Astrocyte of the spinal cord (primary cell): ENCODE results near the gene KRTAP5-7.

Experiments
- DNase-seq: peaks from one replicate; pipeline ENCODE4 v3.0.0; 2011; ENCODE audit warnings: low read depth, low spot score
- H3K4me3 ChIP-seq: 2 replicates; pipeline ENCODE4 v1.5.1; 2011; ENCODE audit warnings: low read depth, mild to moderate bottlenecking, low read length, moderate library complexity
- in situ Hi-C: cut with HindIII; loops from 2 replicates; pipeline ENCODE4 v1.10.0; 2017; ENCODE audit warnings: low sequenced_read_pairs
- TF ChIP-seq, protein P1 (sequence below): IDR thresholded peaks from 2 replicates; pipeline ENCODE4 v1.5.1; 2012; ENCODE audit warnings: low read depth, mild to moderate bottlenecking, low read length, inconsistent platforms

The KRTAP5-7 gene

DNA sequence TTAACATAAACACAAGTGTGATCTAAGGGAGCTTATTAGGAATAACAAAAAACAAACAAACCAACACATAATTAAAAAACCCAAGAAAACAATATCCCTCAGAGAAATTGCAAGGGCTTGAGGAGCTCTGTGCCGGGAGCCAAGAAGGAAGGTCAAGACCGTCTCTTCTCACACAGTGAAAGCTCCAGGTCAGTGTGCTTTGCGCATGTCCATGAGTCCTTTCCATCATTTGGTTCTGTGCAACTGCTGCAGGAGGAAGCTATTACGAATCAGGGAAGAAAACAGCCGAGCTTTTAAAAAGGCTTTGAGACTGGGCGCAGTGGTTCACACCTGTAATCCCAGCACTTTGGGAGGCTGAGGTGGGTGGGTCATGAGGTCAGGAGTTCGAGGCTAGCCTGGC is 15.3 kb downstream of the KRTAP5-7 start:
- no peak for DNase-seq
- TF ChIP-seq, protein P1, sequence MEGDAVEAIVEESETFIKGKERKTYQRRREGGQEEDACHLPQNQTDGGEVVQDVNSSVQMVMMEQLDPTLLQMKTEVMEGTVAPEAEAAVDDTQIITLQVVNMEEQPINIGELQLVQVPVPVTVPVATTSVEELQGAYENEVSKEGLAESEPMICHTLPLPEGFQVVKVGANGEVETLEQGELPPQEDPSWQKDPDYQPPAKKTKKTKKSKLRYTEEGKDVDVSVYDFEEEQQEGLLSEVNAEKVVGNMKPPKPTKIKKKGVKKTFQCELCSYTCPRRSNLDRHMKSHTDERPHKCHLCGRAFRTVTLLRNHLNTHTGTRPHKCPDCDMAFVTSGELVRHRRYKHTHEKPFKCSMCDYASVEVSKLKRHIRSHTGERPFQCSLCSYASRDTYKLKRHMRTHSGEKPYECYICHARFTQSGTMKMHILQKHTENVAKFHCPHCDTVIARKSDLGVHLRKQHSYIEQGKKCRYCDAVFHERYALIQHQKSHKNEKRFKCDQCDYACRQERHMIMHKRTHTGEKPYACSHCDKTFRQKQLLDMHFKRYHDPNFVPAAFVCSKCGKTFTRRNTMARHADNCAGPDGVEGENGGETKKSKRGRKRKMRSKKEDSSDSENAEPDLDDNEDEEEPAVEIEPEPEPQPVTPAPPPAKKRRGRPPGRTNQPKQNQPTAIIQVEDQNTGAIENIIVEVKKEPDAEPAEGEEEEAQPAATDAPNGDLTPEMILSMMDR: no peak
- in situ Hi-C loops: no loop called here
- no peak overlapping the region for H3K4me3 ChIP-seq

DNA sequence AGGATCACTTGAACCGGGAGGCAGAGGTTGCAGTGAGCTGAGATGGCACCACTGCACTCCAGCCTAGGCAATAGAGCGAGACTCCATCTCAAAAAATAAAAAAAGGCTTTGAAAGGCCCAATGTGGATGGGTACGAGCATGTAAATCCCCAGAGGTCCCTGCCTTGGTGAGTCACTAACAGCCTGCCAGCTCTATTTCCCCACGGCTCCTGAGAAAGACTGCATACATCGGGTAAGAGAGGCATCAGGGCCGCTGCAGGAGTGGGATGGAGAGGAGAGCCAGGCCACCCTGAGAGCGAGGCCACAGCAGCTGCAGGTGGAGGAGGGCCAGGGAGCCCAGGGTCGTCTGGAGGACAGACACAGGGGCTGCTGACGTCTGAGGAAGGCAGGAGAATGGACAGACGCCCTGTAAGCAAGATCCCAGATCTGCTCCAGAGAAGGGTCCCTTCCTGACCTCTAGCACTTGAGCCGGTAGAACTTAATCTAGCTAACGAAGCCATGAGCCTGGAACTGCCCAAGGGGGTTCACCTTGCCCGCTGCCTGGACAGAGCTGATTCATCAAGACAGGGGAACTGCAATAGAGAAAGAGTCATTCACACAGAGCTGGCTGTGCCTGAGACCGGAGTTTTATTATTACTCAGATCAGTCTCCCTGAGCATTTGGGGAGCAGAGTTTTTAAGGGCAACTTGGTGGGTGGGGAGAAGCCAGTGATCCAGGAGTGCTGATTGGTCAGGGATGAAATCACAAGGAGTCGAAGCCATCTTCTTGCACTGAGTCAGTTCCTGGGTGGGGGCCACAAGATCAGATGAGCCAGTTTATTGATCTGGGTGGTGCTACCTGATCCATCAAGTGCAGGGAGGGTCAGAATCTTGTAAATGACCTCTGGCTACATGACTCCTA is 16.1 kb downstream of the KRTAP5-7 start:
- no peak overlapping the region for H3K4me3 ChIP-seq
- DNase-seq: no peak
- in situ Hi-C loops: no loop called here
- TF ChIP-seq, protein P1: no peak

DNA sequence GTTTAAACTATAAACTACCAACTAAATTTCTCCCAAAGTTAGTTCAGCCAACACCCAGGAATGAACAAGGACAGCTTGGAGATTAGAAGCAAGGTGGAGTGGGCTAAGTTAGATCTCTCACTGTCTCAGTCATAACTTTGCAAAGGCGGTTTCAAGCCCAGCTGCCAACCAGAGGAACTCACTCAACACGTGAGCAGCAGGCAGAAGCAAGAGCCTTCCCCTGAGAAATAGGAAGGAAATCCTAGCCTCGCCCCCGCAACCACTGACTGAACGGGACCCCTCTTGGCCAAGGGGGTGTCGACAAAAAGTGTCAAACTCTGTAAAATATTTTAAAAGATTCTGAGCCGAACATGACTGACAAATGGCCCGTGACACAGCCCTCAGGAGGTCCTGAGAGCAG is 16.8 kb downstream of the KRTAP5-7 start:
- no peak for DNase-seq
- in situ Hi-C loops: no loop called here
- H3K4me3 ChIP-seq: no peak overlapping the region
- TF ChIP-seq, protein P1: no peak

DNA sequence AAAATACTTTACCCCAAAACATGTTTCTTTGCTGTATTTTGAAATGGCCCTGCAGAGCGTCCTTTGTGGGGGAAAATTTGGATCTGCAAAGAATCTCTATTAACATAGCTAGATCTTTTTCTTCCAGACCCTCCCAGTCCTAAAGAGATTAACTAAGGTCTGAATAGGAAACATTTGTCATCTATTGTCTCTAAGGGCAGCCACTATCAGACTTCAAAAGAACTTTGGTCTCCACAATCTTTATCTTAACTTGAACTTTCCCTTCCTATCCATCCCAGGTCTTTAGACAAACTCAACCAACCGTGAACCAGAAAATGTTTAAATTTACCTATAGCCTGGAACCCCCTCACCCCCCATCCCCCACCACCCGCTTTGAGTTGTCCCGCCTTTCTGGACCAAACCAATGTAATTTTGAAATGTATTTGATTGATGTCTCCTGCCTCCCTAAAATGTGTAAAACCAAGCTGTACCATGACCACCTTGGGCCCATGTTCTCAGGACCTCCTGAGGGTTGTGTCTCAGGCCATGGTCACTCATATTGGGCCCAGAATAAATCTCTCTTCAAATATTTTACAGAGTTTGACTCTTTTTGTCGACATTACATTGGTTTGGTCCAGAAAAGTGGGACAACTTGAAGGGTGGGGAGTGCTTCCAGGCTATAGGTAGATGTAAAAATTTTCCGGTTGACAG is 17.6 kb downstream of the KRTAP5-7 start:
- TF ChIP-seq, protein P1: no peak
- H3K4me3 ChIP-seq: no peak overlapping the region
- in situ Hi-C loops: no loop called here
- no peak for DNase-seq

DNA sequence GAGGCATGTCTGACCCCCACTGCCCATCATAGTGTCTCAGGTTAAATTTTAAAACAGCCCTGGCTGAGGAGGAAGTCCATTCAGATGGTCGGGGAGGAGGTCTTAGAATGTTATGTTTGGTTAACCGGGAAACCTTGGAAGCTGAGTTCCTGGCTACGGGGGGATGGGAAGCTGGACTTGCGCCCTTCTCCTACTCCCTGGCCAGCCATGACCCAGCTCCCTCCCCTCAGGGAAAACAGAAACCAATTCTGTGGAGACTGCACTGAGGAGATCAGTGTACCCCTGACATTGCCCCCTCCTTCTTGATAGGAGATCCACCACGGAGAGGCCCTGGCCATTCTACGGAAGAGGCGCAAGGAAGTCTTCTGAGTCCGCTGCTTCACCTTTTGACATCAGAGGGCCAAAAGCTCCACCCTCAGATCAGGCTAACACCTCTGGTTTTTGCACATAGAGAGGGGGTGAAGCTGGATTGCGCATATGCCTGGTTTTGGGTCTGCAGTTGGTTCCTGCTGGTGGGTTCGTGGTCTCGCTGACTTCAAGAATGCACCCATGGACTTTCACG is 18.4 kb downstream of the KRTAP5-7 start:
- in situ Hi-C loops: no loop called here
- DNase-seq: no peak
- H3K4me3 ChIP-seq: no peak overlapping the region
- TF ChIP-seq, protein P1: no peak

DNA sequence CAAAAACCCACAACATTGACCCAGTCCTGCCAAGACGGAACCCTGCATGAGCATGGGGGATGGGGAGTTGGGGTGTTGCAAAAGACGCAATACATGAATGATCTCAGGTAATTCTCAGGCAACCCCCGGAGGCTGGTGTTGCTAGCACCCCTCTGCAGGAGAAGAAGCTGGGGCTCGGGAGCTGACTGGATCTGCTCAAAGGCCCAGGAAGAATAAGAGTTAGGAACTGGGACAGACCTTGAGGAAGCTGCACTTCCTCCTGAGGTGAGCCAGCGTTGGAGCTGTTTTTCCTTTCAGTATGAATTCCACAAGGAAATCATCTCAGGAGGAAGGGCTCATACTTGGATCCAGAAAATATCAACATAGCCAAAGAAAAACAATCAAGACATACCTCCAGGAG is 21.1 kb downstream of the KRTAP5-7 start, which contains the start of gene KRTAP5-9:
Gene KRTAP5-9 (plus strand): TSS at position 301 of the 400 bp plus-strand sequence. CDS start 238 bp downstream, outside the sequence.
- TF ChIP-seq, protein P1: no peak
- DNase-seq: no peak
- in situ Hi-C loops: no loop called here
- no peak within 1 kb of the TSS for H3K4me3 ChIP-seq
